GM19455 (cell line): Measurements from ENCODE around the gene UBL7.

ENCODE experiments used
- ATAC-seq: cut with Tn5 transposase; IDR thresholded peaks from one replicate; pipeline ENCODE4 v1.9.1; 2021; ENCODE audit not compliant: unreplicated experiment

Gene UBL7

GRCh38 chr15:74425630-74426029 lies 35.3 kb downstream of the UBL7 start:
- no peak for ATAC-seq

DNA sequence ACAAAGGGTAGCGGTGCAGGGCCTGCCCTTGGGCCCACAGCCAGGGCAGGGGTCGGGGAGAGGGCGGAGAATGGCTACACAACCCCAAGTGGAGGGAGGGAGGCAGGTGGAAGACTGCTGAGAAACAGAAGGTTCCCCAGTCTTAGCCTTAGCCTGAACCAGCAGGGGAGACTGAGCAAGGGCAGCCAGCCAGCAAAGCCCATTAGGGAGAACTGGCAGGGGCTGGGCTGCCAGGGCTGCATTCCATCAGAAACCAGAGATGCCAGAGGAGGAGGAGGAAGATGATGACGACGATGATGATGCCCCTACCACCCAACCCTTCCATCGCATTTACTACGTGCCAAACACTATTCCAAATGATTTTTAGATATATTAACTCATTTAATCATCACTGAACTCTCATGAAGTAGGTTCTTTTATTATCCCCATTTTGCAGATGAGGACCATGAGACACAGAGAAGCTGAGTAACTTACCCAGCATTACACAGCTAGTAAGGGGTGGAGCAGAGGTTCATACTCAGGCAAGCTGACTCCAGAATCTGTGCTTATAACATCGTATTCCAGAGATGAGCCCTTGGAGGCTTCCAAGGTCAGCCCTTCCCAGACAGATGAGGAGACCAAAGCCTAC lies 35.9 kb downstream of the UBL7 start:
- no peak for ATAC-seq

DNA sequence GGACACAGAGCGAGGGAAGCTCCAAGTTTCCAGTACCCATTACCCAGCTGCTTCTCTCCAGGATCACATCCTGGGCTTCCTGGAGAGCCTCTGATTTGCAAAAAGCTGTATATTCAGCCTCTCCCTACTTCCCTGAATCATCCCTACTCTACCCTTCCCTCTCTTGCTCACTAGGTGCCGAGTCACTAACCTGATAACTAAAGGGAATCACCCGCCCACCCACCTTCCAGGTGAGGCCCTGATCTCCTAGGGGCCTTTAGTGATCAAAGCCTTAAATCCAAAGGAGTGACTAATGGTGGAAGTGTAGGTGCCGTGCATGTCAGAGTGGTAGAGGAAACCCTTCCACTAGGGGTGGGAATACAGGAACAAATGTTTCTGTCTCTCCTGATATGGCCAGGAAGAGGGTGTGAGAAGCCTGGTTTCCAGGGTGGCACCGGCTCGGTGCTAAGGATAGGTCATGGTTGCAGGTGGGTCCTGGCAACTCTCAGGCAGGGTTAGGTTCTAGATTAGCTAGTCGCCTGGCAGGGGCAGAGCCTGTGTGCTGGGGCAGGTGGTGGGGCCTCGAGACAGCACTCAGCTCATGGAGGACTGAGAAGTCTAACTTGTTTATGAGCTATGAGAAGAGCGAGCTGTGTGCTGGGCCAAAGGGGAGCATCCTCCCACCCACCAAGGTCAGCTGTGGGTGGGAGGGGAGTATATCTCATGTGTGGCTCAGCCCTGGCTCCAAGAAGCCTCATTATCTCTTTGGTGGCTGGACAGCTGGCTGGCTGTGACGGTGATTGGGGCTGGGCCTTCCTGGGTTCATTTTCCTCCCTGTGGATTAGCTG lies 37.3 kb downstream of the UBL7 start:
- ATAC-seq, result no peak

DNA sequence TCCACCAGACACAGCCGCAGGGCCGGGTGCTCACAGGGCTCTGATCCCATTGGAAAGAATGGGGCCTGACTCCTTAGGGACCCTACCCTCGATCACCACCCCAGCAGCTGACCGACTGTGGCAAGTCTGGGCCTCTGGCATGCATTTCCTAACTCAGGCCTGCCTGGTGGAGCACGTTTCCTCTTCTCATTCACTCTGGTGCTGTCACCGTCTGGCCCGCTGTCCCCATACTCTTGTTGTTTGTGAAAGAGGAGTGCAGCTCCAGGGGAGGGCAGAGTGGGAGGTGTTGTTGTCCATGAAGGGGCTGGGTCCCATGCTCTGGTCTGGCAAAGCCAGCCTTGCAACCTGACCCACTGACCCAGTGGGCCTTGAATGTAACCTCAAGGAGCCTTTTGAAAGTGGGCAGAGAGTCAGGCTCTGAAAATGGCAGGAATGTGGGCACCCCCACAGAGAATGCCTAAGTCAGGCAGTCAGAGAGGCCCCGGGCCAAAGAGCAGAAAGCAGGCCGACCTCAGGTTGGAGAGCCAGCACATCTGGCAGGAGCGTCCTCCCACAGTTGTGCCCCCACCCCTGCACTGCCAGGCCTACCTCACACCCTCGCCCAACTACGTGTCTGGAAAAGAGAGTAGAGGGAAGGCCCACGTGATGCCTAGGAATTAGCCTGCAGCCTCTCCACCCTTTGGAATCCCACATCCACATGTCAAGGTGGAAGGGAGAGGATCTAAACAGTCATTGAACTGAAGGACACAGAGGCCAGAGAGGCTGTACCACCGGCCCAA lies 38.1 kb downstream of the UBL7 start:
- no peak for ATAC-seq

- ATAC-seq, result no peak
These were observed 38.7 kb downstream of the UBL7 start for GRCh38 chr15:74422265-74422651.

DNA sequence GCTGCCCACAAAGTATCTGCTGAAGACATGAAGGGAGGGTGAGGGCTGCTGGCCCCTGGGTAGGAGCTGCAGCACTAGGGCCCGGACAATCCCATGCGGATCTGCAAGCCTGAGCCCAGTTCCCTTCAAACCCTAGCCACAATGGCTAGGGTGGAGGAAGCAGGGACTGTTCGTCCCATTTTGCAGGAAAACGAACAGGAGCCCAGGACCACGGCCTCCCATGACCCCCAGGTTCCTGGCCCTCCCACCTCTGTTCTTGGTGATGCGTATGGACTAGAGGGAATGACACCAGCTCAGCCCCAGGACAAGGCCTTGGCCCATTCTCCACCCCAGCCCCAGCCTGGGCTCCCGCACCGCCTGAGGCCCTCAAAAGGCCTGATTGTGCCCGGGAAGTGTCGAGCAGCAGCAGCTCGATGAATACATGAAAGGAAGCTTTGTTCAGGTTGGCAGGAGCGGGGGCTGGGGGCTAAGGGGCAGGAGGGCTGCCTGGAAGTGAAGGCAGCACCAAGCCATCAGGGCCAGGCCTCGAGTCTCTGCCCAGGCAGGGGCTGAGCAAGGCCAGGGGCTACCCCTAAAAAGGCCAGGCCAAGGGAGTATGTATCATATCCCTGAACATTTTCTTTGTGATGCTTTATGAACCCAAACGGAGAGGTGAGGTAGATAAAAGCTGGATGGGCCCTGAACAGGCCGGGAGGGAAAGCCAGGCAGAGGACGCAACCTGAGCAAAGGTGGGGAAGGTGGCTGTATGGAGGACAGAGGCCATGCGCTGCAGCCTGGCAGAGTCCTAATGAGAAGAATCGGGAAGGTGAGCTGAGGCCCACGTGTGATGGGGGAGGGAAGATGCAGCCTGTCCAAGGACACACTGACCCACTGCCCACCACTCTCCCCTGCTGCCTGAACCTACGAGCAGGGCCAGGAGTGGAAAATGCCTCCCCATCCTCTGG lies 39.4 kb downstream of the UBL7 start:
- ATAC-seq, result no peak

- ATAC-seq, result no peak
These were observed 40.6 kb downstream of the UBL7 start for GRCh38 chr15:74420193-74420905.

GRCh38 chr15:74419432-74419831 lies 41.5 kb downstream of the UBL7 start:
- ATAC-seq, result no peak

DNA sequence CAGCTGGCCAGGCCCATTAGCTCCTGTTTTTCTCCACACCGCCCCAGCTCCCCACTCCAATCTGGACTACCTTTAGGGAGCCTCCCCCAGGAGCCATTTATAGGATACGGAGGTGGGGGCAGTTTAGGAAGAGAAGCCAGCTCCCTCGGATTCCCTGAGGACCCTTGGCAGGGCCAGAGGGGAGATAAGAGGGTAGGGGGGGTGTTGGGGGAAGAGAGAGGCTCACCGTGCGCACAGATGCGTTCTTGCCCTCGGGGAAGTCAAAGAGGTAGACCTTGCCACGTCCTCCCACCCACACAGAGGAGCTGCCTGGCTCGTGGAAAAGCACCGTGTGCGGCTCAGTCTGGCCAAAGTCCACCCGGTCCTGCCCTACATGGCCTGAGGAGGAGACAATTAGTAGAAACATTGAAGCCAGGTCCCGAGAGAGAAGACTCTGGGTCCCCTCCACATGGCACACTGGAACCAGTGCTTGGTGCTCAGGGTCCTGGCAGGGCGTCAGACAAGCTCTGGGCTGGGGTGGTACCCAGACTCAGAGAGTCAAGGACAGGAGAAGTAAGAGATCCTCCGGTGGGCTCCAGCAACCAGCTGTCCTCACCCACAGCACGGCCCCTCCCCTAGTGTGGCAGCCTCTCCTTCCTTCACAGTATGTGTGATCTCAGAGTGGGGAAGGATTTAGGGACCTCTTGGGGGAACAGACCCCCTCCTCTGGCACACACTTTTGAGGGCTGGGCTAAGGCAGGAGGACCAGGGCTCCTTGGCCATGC lies 42.2 kb downstream of the UBL7 start:
- no peak for ATAC-seq

DNA sequence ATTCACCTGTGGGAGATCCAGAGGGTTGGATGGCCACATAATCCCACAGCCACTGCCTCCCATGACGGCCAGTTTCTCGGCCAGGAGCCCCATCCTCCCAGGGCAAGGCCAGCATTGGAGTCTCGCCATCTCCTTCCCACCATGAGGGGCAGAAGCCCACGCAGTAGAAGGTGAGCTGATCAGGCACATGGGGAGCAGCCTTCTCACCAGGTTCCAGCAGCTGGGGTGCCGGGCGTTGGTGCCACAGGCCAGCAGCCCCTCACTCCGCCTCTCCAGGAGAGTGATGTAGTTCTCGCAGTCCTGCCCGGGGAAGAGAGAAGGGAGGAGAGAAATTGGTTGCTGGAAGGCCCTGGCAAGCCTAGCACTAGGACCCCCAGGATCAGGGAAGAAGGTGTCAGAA lies 43.3 kb downstream of the UBL7 start:
- no peak for ATAC-seq

DNA sequence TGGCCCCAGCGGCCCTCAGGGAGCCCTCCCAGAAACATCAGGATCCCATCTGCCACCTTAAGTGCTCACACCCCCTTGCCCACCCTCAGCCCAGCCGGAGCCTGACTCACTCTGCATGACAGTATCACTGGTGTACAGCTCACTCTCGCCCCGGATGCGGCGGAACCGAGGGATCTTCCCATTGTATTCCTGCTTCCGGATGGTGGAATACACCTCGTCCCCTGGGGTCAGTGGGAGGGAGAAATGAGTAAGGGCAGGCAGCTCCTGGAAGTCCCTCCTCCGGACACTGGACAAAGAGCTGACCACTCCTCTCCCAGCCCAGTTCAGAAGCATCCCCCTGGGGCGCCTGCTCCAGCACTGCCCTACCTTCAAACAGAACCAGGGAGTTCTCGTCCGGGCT lies 43.7 kb downstream of the UBL7 start:
- no peak for ATAC-seq

DNA sequence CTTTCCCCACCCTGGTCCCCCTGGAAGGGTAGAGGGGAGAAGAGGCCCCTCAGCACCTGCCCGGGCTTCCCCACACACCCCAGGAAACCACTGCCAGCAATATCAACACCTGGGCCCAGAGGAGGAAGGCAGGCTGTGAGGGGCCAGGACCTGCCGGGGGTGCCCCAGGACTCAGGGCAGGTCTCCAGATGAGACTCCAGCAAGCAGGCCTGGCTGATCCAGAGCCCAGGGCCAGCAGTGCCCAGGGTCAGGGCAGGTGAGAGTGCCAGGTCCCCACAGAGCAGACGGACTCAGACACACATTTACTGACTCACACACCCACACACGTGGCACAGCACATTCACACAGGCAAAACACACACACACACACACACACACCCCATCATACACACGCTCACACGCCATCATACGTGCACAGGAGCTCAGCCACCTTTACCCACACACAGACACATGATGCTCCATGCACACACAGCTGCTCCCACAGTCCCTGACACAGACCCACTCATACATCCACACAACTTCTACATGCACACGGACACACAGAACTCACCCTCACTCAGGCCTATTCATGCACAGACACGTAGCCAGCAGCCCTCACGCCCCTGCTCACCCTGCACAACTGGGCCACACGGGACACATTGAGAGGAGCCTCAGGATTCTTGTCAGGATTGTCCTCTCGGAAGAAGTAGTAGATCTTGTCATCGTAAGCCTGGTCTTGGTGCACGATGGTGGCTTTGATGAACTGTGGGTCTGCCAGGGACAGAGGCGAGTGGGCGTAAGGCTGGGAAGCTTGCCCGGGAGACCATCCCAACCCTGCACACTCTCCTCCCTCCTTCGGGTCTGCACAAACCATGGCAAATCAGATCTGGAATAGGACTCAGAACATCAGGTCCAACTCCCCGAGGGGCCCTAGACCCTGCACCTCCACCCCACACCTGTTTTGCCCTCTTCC lies 44.7 kb downstream of the UBL7 start:
- ATAC-seq, result no peak

DNA sequence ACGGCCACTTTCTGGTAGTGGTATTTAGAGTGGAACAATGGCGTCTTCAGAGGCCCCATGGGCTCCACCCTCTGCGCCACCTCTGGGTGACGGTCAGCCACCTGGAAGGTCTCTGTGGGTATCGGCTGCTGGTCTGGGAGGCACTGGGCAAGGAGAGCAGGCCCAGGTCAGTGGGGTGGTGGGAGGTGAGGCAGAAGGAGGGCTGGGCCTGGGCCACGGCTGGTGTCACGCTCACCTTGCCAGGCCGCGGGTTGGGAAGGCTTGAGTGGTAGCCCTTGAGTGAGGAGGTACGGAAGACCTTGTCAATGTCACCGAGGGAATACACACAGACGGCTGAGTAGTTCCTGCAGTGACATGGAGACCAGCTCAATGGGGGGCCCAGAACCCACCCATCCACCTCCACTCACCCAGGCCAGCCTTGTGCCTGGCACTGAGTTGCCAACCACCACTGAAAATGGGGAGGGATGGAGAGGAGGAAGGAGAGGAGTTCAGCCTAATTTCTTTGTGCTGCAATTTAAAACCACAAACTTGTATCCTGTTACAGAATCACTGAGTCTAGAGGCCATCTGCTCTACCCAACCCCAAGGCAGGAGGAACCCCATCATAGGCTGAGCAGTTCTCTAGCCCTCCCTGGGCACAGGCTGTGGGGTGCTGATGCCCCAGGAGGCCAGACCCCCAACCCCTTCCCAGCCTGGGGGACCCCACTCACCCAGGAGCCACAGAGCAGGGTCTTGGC lies 46.2 kb downstream of the UBL7 start:
- ATAC-seq, result no peak

GRCh38 chr15:74414081-74414580 lies 46.8 kb downstream of the UBL7 start:
- no peak for ATAC-seq

DNA sequence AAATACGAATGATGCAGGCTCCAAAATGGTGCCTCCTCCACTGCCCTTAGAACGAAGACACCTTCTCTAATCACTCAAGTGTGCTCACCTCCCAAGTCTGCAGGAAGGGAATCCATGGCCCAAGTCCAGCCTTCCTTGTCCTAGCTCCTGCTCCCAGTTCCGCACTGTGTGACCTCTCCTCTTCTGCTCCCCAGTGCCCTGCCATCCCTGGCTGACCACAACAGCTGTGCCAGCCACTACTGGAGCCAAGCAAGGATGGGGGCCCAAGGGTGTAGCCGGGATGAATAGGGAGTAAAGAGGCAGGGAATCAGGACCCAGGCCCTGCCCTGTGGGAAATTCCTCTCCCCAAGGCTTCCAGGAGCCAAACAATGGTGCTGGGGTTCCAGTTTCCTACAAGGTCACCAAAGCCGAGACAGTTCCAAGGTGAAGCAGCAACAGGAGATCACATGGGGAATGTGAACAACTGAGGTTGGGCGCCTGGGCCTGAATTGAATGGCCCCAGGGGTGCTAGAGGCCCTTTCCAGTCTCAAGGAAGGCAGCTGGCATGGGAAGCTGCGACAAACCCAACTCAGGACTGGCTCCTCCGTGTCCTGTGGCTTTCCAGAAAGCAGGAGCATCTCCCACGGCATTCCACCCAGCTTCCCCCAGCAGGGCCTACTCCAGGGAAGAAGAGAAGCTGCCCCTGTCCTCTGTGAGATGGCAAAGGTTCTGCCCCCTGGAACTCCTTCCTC lies 47.4 kb downstream of the UBL7 start:
- no peak for ATAC-seq

- no peak for ATAC-seq
These were observed 48.8 kb downstream of the UBL7 start for GRCh38 chr15:74412159-74412558.

DNA sequence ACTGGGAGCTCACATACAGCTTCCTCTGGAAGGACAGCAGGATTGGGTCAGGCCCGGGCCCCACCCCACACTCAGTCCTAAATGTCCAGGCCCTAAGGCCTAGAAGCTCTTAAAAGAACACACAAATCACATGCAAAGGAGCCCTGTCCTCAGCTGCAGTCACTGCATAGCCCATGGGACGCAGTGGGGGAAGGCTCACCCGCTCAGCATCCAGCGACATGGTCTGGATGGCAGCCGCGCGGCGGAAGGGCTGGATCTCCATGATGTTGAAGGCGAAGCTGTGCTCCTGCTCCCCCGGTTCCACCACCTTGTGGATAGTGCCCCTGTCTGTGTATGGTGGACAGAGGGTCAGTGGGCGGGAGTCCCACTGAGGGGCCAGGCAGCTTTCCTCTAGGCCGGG lies 49.3 kb downstream of the UBL7 start:
- no peak for ATAC-seq
